GM21576 (cell line): ENCODE data around the gene MYOM3.

Experiments
- ATAC-seq: cut with Tn5 transposase; IDR thresholded peaks from one replicate; pipeline ENCODE4 v1.9.1; 2021; ENCODE audit warnings: mild to moderate bottlenecking, moderate library complexity; ENCODE audit not compliant: unreplicated experiment

The MYOM3 gene

DNA sequence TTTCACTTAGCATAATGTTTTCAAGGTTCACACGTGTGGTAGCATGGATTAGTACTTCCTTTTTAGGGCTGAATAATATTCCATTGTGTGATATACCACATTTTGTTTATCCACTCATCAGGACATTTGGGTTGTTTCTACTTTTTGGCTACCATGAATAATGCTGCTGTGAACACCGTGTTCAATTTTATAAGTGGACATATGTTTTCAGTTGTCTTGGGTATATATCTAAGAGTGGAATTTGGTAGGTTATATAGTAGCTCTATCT lies 27.2 kb upstream of the MYOM3 start:
- ATAC-seq, result no peak

DNA sequence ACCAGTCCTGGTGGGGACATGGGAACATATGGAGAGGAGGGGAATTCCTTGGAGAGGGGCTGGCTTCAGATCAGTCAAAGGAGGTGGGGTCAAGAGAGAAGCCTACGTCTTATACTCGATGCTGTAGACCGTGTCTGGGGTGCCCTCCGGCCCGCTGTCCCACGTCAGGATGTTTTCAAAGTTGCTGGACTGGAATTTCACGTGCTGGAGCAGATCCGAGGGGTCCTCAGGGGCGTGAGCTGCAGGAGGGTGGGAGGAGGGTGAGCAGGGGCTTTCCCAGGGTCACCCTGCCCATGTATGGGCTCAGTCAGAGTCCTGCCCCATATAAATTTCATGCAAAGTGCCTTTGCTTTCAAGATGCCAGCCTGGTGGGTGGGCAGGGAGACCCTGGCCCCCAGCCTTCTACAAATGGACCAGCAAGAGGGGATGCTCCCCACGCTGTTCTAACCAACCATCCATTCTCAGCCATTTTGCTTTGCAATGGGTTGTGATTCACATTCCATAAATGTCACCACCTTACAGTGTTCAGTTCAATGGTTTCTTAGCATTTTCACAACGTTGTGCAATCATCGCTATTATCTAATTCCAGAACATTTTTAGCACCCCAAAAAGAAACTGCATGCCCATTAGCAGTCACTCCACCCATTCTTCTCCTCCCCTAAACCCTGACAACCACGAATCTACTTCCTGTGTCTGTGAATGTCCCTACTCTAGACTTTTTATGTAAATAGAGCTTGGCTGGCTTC lies 26.7 kb upstream of the MYOM3 start:
- ATAC-seq, result no peak

DNA sequence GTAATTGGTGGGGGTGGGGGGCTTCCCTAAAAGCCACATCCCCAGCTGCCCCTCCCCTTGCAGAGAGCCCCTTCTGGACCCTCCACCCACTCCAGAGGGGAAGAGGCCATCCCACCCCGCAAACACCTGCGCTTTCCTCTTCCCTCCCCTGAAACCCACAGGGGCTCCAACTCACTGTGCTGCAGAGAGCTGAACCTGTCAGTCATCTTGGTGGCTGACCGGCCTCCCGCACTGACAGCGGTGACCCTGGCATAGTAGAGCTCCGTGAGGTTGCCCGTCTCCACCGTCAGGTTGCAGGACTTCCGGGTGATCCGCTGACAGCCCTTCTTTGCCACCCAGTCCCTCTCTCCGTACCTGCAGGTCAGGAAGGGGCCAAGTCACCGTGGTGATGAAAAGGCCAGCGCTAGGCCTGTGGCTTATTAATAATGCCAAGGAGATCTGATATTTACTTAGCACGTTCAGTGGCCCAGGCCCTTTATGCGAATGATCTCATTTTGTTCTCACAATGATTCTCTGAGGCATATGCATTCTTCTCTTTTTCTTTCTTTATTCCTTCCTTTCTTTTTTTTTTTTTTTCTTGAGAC lies 25.1 kb upstream of the MYOM3 start:
- no peak for ATAC-seq

DNA sequence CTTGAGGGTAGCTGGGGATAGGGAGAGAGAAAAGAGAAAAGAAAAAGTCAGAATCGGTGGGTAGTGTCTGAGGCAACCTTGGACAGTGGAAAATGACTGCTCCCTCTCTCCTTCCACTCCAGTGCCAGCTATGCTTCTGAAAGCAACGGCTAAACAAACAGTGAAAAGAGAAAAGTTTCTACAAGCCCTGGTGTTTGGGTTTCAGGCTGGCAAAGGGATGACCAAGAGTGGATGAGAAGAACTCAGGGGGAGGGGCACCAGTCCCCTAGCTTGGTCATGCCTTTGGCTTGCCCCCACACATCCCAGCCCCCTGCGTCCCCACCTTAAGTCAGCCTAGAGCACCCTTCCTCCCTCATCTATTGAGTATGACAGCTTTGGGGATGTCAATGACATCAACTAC lies 22.4 kb upstream of the MYOM3 start:
- no peak for ATAC-seq

DNA sequence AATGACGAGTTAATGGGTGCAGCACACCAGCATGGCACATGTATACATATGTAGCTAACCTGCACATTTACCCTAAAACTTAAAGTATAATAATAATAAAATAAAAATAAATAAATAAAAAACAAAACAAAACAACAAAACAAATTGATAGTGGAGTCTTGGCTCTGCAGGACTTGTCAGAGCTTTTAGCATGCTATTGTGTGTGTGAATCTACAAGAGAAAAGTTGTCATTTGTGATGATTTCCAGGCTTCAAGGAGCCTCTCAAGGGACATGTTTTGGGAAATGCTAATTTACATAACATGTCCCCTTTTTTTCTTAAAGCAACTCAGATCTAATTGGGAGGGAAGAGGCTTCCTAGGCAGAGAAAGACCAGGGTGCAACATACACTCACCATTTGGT lies 21.9 kb upstream of the MYOM3 start:
- no peak for ATAC-seq

DNA sequence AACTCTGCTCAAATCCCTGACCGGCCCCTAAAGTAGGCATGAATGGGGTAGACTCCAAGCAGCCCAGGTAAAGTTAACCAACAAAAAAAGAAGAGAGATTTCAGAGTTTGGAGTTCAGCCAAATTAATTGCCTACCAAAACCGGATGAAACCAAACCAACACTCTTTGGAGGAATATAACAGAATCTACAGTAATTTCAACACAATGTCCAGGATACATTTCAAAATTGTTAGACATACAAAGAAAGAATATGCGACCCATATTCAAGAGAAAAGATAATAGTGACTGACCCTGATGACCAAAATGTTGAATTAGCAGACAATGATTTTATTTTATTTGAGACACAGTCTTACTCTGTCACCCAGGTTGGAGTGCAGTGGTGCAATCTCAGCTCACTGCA lies 18.4 kb upstream of the MYOM3 start:
- ATAC-seq, result no peak

DNA sequence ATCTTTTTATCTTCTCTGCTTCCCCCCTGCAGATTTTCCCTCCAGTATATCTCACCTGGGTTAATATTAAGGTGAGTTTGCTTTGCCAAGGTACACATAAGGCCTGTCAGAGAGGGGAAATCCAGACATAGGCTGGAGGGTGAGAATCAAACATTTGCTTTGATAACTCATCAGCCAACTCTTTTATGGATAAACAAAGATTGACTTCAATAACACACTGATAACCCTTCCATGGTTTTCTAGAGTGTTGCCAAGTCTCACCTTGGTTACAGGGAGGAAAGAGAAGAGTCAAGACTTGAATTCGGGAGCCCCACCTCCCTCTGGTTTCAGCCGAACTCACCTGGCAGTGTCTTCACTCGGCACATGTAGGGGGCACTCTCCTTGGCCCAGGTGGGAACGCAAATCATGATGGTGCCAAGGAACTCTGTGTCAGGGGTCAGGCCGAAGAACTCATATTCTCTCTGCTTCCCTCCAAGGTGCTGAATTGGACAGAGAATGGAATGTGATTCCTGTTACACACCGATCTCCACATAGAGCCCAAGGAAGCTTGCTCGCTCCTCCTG lies 15.9 kb upstream of the MYOM3 start:
- ATAC-seq, result no peak

DNA sequence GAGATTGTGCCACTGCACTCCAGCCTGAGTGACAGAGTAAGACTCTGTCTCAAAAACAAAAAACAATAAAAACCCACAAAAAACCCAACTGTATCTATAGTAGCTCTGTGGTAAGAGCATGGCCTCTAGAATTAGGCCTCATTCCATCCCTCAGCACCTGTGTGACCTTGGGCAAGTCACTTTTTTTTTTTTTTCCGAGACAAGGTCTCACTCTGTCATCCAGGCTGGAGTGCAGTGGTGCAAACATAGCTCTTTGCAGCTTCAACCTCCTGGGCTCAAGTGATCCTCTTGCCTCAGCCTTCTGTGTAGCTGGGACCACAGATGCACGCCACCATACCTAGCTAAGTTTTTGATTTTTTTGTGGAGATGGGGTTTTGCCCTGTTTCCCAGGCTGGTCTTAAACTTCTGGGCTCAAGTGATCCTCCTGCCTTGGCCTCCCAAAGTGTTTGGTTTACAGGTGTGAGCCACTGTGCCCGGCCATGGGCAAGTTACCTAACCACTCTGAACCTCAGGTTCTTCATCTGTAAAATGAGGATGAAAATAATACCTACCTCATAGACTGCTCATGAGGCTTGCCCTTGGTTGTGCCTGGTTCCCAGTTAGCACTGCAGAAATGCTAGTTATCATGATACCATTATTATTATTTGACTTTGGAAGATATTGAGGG lies 15.3 kb upstream of the MYOM3 start:
- ATAC-seq, result no peak

DNA sequence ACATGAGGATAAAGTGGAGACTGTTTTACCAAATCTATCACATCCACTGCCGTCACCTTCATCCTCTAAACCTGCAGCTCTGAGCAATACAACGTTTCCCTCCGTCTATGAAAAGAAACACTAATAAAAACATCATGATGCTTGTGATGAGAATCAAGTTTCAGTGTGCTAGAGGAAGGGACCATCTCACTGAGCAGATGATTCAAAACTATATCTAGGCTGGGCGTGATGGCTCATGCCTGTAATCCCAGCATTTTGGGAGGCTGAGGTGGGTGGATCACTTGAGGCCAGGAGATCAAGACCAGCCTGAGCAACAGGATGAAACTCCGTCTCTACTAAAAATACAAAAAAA lies 14.7 kb upstream of the MYOM3 start:
- no peak for ATAC-seq

DNA sequence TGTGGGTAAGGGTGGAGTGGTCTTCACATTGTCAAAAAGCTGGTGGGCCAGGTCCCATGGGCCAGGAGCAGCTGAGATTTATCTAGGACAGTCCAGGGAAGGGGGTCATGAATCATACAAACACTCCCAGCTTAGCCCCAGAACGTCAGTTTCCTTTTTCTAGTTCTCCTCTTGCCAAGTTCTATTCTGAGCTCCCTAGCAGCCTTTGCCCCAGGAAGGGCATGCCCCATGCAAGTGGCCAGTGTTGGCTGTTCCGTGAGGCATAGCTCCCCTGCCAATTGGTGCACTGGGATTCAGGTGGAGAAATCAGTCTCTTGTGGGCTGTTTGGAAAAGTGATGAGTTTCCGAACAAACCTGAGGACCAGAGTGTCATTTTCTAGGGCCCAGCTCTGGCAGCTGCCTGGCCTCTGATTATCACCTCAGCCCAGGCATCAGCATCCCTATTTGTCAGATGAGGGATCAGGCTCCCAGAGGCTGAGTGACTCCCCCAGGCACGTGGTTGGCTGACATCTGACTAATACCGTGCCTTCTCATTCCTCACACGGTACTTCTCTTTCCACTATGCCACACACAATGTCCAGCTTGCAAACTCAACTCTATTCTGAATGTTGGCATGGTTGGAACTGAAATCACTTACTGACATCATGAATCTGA lies 14.2 kb upstream of the MYOM3 start:
- ATAC-seq, result no peak

DNA sequence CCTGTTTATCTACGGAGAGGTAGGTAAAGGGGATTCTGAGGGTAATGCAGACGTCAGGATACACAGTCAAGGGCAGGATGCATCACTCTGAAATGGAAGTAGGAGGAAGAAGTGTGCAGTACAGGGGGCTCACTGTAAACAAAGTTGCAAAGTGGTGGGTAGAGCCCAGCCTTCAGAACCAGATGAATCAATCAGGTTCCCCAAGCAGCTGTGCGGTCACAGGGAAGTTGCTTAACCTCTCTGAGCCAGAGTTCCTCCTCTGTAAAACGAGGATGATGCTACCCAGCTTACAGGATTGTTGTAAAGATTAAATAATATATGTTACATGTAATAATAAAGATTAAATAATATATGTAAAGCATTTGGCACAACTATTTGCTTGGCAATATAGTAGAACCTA lies 13.5 kb upstream of the MYOM3 start:
- ATAC-seq, result no peak

DNA sequence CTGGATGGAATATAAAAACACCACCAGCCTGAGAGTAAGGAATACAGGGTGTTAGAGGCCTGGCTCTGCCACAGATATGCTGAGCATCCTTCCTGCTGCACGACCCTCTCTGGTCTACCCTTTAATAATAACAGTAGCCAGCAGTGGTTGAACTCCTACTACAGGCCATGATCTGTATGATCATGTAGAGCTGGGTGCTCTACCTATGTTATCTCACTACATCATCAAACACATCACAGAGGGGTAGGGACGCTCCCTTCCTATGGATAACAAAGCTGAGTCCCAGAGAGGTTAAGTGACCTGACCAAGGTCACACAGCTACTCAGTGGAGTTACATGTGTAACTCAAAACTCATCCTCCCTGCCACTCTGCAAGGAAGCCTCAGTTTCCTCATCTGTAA lies 13.0 kb upstream of the MYOM3 start:
- no peak for ATAC-seq

DNA sequence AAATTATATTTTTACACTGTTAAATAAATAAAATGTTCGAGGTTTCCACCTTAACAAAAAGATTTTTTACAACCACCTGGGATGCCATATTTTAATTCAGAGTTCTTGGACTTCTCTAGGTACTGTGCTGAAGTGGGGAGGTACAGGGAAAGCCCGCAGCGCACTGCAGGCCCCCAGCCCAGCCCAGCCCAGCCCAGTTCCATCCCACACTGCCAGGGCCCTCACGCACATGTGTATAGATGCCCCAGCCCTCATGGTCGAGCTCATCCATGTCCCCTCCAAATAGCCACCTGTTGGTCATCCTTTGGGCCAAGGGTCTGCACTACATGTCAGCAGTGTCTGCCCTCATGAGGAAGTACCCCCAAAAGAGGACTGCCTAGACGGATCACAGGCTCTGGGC lies 11.7 kb upstream of the MYOM3 start:
- ATAC-seq, result no peak

DNA sequence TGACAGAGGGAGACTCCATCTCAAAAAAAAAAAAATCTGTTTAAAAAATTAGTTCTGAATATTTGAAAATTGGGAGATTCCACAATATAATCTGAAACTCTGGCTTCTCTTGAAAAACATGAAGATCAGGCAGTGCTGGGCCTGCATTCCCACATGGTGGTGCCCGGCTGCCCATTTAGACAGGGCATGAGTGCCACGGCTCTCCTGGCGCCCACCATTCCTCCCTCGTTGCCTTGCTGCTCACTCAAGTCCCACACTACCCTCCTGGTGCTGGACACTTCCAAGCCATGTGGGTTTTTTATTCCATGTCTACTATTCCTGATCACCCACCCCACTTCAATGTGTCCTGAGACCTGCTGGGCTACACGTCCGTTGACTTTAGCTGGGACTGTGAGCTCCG lies 10.8 kb upstream of the MYOM3 start:
- no peak for ATAC-seq

DNA sequence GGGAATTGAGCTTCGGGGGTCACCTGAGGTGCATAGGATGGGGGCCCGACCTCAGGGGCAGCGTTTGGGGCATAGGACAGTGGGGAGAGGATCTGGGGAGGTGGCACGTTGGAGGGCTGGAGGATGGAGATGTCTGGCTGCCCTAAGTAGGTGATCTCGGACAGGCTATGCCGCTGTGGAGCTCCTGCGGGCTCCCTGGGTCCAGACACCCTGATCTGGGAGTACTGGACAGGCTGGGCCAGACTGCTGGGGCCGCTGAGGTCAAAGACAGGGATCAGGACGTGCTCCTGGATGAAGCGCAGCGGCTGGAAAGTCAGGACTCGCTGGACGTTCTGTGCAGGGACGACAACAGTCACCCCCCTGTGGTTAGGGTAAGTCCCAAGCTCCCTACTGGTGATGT lies 9.5 kb upstream of the MYOM3 start:
- ATAC-seq, result no peak

DNA sequence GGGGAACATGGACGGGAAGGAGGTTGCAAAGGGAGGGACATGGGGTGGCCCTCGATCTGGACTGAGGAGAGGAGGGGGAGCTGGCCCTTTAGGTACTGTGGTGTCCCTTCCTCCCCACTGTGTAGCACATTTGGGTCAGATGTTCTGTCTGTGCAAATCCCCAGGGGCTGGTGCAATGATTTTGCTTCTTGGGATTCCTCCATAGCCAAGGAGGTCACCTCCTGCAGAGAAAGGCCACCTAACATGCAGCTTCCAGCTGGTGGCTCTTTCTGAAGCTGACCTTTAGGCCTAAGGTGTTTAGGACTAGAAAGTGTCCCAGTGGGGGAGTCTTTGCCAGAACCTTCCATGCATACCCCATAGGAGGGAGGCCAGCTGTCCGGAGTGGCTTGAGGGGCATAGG lies 9.0 kb upstream of the MYOM3 start:
- no peak for ATAC-seq

DNA sequence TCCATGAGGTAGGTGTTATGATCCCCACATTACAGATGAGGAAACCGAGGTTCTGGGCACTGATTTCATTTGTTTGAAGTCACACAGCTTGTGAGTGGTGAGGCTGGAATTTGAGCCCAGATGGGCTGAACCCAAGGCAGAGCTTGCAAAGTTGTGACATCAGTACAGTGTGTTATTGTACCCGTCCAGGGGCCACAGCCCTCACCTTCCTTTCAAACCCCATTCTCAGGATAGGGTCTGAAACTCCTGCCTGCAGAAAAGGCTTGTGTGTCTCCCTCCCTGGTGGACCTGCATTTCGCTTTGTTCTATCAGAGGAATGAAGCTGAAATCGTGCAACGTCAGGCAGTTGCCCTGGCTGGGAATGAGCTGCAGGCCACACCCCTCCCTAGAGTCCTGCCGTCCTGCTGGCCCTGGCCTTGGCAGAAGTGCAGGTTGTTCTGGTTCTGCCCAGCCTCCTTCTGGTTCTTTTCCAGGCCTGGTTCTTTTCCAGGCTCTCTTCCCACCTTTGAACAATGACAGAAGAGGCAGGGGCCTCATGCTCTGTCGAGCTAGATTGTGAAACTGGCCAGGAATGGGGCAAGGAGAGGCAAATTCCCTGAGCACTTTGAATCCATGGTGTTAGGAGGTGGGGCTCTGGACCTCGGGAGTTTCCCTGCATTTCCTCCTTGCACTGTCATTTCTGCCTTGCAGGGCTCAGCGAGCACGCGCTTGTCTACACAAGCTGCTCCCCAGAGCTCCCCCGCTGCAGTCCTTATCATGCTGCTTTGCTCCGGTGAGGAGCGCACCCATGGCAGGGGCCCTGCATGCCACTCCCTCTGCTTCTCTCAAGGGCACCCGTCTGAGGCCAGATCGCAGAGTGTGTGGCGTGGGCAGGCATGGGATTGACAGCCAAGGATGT lies 8.2 kb upstream of the MYOM3 start:
- ATAC-seq, result no peak

DNA sequence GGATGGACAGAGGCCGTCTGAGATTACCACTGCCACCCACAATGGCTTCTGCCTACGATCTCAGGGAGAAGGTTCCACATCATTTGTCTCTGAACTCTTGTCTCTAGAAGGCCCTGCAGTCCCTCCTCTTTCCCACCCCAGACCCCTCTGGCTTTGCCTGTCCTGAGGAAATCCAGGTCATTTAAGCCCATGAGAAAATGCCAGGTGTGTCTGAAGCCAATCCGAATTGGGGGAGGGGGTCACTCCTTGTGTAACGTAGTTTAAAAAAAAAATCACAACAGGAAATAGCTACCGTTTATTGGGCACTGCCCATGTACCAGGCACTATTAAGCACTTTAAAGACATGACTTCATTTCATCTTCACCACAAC lies 7.5 kb upstream of the MYOM3 start:
- no peak for ATAC-seq

DNA sequence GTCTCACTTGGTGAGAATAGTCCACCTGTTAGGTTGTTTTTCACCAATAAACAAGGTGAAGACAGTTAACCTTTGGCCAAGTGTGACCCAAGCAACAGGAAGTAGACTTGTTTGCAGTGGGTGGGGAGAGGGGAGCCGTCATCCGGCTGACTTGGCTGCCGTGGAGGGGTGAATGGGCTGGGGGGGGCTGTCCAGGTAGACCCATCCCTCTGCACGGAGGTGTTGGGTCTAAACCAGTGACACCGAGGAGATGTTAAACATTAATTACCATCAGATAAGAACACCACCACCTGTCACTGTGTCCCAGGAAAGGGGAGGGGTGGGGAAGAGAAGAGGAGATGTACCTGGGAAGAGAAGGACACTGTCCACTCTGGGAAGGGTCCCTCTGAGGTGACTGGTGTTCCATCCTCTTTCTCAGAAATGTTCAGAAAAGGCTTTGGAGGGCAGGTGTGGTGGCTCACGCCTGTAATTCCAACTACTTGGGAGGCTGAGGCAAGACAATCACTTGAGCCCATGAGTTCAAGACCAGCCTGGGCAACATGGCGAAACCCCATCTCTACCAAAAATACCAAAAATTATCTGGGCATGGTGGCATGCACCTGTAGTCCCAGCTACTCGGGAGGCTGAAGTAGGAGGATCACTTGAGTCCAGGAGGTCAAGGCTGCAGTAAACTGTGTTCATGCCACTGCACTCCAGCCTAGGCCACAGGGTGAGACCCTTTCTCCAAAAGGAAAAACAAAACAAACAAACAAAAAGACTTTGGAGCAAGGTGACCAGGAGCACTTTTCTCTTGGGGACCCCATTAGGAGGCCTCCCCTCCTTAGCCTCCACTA lies 6.7 kb upstream of the MYOM3 start:
- ATAC-seq, result no peak

DNA sequence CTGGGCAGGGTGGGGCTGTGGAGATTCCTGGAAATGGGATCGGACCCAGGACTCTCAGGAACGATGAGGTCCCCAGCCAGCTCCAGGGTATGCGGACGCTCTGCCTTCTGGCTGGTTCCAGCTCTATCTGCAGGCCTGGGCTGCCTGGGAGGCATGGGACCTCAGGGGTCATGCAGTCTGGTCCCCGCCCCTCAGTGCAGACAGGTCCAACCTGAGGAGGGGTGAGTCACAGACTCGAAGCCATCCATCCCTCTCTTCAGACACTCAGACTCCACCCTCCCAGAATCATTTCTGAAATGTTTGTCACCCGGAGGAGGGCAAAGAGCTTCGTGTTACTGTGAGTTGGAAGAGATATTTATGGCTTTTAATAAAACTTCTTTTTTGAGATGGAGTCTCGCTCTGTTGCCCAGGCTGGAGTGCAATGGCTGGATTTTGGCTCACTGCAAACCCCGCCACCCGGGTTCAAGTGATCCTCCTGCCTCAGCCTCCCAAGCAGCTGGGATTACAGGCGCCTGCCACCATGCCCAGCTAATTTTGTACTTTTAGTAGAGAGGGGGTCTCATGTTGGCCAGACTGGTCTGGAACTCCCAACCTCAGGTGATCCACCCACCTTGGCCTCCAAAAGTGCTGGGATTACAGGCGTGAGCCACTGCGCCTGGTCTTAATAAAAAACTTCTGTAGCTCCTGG lies 5.9 kb upstream of the MYOM3 start:
- ATAC-seq, result no peak
